Measurements from ENCODE around the gene COL1A1. TPM values are rescaled to one million over a fixed set of nuclear protein-coding genes. Genes with fewer than 3 reads are reported as not detected.

Gene COL1A1
- total and polyA plus RNA-seq, 2 of the 13 experiments (the other 11 are each of a cell fraction or from before 2014, with no cell fraction given) = 0.05 TPM; not detected in 1

- Histone ChIP-seq H2AFZ (ENCODE audit: low read length) (no peak overlapping the region), H4K20me1 (ENCODE audit: insufficient read depth, low read length) (no peaks in the 10 kb centered on the region), H3K9ac (ENCODE audit: insufficient read depth, low read depth, low read length) (no peak overlapping the region), H3K27ac (ENCODE audit: extremely low read length, insufficient read depth, low read length) (no peak overlapping the region), H3K4me2 (ENCODE audit: low read depth, low read length) (no peak overlapping the region), H3K4me3 (replicated peaks in 1 of 3; ENCODE audit: insufficient read depth in 1 of 3, low read depth in 2 of 3, low read length in 3 of 3) (no peak overlapping the region), H3K27me3 (ENCODE audit: control insufficient read depth in 1 of 2, insufficient read depth in 2 of 2, low read length in 2 of 2) (peaks cover 0 to 32% of the 10 kb centered on the region in 2 experiments; a peak in 4 of 5 replicates), H3K79me2 (ENCODE audit: insufficient read depth, low read length) (no peaks in the 10 kb centered on the region), H3K9me3 (ENCODE audit: low read length) (no peaks in the 10 kb centered on the region), H3K36me3 (replicated peaks in 1 of 2; ENCODE audit: control insufficient read depth in 1 of 2, insufficient read depth in 2 of 2, low read length in 2 of 2) (no peaks in the 10 kb centered on the region), H3K4me1 (ENCODE audit: insufficient read depth, low read length) (peaks cover 68% of the 10 kb centered on the region)
- in situ Hi-C loops (cut with HindIII; ENCODE audit: extremely low pct_ligation_motif_present, low pct_unique_long_range_greater_than_20kb) (no loop called here), intact Hi-C loops (cut with micrococcal nuclease; ENCODE audit: unreplicated experiment) (no loop called here)
- ChIA-PET CTCF (ENCODE audit: low intra/inter-chr PET ratio, low total read pairs) (interaction anchor here (2.0 kb wide), 1 partner anchor 13 kb away, joined by 11 read pairs; no protein-coding TSS in a partner anchor), POLR2A (no interaction called here)
- peak; percentile 54 for ATAC-seq
- WGBS (ENCODE audit: low lambda C conversion rate) = 47% methylated on average over 9 of the region's 9 CpGs
- BruUV-seq (replicated peaks) = no TSS peak
- DNase-seq (ENCODE audit: low spot score) = peak; percentile 73
- no peak for FAIRE-seq
- TF ChIP-seq ZFP36 (IDR thresholded peaks at IDR 0.05; ENCODE audit: borderline replicate concordance, low read depth, low read length, partially characterized antibody) (no peak), SP140L (CRISPR knock-in tag; IDR thresholded peaks at IDR 0.05; ENCODE audit: borderline replicate concordance) (no peak), SP5 (CRISPR knock-in tag; IDR thresholded peaks at IDR 0.05; ENCODE audit: borderline replicate concordance, low read depth) (0 out of 2 replicates have a peak, but pooled peaks have one; percentile 25), ZNF788 (CRISPR knock-in tag; IDR thresholded peaks at IDR 0.05; ENCODE audit: borderline replicate concordance) (no peak), CTCF (CRISPR knock-in tag; IDR thresholded peaks at IDR 0.05) (peak; percentile 41), ZNF362 (CRISPR knock-in tag; IDR thresholded peaks at IDR 0.05; ENCODE audit: borderline replicate concordance) (peak; percentile 49; the same call in 1 of the 2 replicates), HIVEP1 (CRISPR knock-in tag; IDR thresholded peaks at IDR 0.05) (0 out of 2 replicates have a peak, but pooled peaks have one; percentile 50), NFYC (CRISPR knock-in tag; IDR thresholded peaks at IDR 0.05) (no peak), ZNF30 (CRISPR knock-in tag; IDR thresholded peaks at IDR 0.05) (no peak), FOXJ3 (CRISPR knock-in tag; IDR thresholded peaks at IDR 0.05; ENCODE audit: borderline replicate concordance) (no peak), IRF9 (CRISPR knock-in tag; IDR thresholded peaks at IDR 0.05; ENCODE audit: borderline replicate concordance) (0 out of 2 replicates have a peak, but pooled peaks have one; percentile 30), ZNF780A (CRISPR knock-in tag; IDR thresholded peaks at IDR 0.05) (peak; percentile 89)
These were observed 11.9 kb upstream of the COL1A1 start for GRCh38 chr17:50213026-50214022.
